Aorta (tissue), 5 donors: ENCODE measurements around the gene UGT2A2. TPM values are rescaled to one million over a fixed set of nuclear protein-coding genes. Genes with fewer than 3 reads are reported as not detected.
"Not testable (repeated sequence)": the region's sequence is repeated elsewhere in the genome, so short reads cannot be mapped to it uniquely, and the experiment has no call there.

Source experiments
- ATAC-seq: fragments of 200-7000 bp; cut with Tn5 transposase; one replicate; pipeline ENCODE4 v1.9.1; 2022; ENCODE audit warnings: moderate library complexity; ENCODE audit not compliant: low FRiP score
- DNase-seq, 2 donors: peaks; one replicate each; pipeline ENCODE4 v3.0.0-alpha.2; 2020
- H3K27ac ChIP-seq, 2 donors: one replicate each; pipeline ENCODE4 v1.5.1; 2013; ENCODE audit warnings: low read length in 2 of 2, mild to moderate bottlenecking in 2 of 2, moderate library complexity in 2 of 2, control low read depth in 1 of 2, inconsistent platforms in 1 of 2, low read depth in 1 of 2
- H3K27me3 ChIP-seq, 2 donors: one replicate each; pipeline ENCODE4 v1.6.1; 2013; ENCODE audit warnings: control low read depth in 1 of 2, low read length in 1 of 2, mild to moderate bottlenecking in 1 of 2, moderate library complexity in 1 of 2; ENCODE audit not compliant: insufficient read depth in 2 of 2, control insufficient read depth in 1 of 2
- H3K36me3 ChIP-seq, 2 donors: one replicate each; pipeline ENCODE4 v1.6.1; 2013; ENCODE audit warnings: control low read depth in 1 of 2, low read length in 1 of 2, mild to moderate bottlenecking in 1 of 2; ENCODE audit not compliant: insufficient read depth in 2 of 2, control insufficient read depth in 1 of 2
- H3K4me1 ChIP-seq, 2 donors: one replicate each; pipeline ENCODE4 v1.6.1; 2013; ENCODE audit warnings: low read length in 2 of 2, control low read depth in 1 of 2, mild to moderate bottlenecking in 1 of 2, moderate library complexity in 1 of 2; ENCODE audit not compliant: insufficient read depth in 2 of 2, control insufficient read depth in 1 of 2
- H3K4me3 ChIP-seq, 2 donors: one replicate each; pipeline ENCODE4 v1.5.1; 2013; ENCODE audit warnings: low read length in 2 of 2, control low read depth in 1 of 2, mild to moderate bottlenecking in 1 of 2
- H3K9me3 ChIP-seq: one replicate; pipeline ENCODE4 v1.6.1; 2013; ENCODE audit warnings: mild to moderate bottlenecking, low read length; ENCODE audit not compliant: control insufficient read depth
- WGBS, 2 donors: extraction: QIAGEN DNeasy Blood & Tissue Kit; methylation state at CpG; one replicate each; pipeline ENCODE4 v1.1.7; 2013; 5-methylcytosine and 5-hydroxymethylcytosine counted together
- intact Hi-C, 2 donors: fragments of 100-400 bp; cut with DNase I; formaldehyde crosslinking; loops; one replicate each; pipeline versions ENCODE4 v1.14.2 to v1.15.0; 2022
- long read RNA-seq, 2 donors: library from polyadenylated mRNA; unstranded; transcript quantifications; one replicate each; pipeline ENCODE4 v2.0.0, GENCODE V29; 2020 to 2021
- polyA plus RNA-seq, 2 donors: library from polyadenylated mRNA; stranded (reverse); fragments of 200-250 nt; gene quantifications; one replicate each; pipeline ENCODE4 v1.2.3, GENCODE V29; 2013
- total RNA-seq, 2 donors: library from RNA; stranded (reverse); fragmentation: NEBNext Ultra II Directional; extraction: Animal tissue kit (Norgen Biotek cat#: 25700); gene quantifications; one replicate each; pipeline ENCODE4 v1.2.1, GENCODE V29; 2021
- donor health status: healthy with polysubstance abuse.
- donor health status: Bipolar disorder and iron deficiency.
- donor health status: DM: no; HTN: no; CAD: no.
- donor health status: DM: no; HTN: no; CAD: no.
- donor health status: DM: yes; HTN: yes; CAD: no.

The UGT2A2 gene
- not detected for total RNA-seq
- polyA plus RNA-seq: not detected
- long read RNA-seq, donor 1: 0 reads
- long read RNA-seq, donor 2: 0 reads

DNA sequence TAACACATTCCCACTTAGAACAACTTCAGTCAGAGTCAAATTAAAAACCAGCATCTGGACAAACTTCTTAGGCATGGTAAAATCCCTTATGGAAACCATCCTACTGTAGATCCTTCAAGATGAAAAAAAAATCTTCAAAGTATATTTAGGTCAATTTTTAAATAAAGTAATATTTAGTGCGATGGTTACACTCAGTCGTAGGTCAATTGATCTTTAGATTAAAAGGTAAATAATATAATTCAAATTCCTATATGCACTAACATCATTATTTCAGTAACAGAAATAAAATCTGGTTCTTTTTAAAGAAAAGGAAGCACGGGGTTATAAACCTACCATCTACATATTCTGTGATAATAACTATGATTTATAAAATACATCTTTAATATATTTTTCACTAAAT is at the start of gene UGT2A2:
Gene UGT2A2 (minus strand): TSS at position 101 of the 400 bp plus-strand sequence. CDS start 2 bp downstream, at position 99.
- intact Hi-C loops: no loop called here
- no peak within 1 kb of the TSS for H3K4me3 ChIP-seq
- no peak within 1 kb of the TSS for H3K27ac ChIP-seq
- H3K27me3 ChIP-seq: no peaks in the 10 kb centered on the region
- H3K36me3 ChIP-seq: no peaks in the 10 kb centered on the region
- WGBS, 2 donors: 93 to 95% methylated on average over 3 of the region's 3 CpGs
- ATAC-seq: no peak
- H3K4me1 ChIP-seq: no peaks in the 10 kb centered on the region
- DNase-seq: no peak
- no peaks in the 10 kb centered on the region for H3K9me3 ChIP-seq

DNA sequence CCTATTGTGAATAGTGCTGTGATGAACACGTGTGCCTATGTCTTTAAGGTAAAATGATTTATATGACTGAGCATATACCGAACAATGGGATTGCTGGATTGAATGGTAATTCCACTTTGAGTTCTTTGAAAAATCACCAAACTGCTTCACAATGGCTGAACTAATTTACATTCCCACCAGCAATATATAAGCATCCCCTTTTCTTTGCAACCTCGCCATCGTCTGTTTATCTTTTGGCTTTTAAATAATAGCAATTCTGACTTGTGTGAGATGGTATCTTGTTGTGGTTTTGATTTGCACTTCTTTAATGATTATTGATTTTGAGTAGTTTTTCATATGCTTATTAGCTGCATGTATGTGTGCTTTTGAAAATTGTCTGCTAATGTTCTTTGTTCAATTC is 45.4 kb upstream of the UGT2A2 start:
- intact Hi-C loops: loop anchor here in 1 of 2 donors (5.0 kb wide), 1 partner anchor 197 kb away; no protein-coding TSS in a partner anchor

DNA sequence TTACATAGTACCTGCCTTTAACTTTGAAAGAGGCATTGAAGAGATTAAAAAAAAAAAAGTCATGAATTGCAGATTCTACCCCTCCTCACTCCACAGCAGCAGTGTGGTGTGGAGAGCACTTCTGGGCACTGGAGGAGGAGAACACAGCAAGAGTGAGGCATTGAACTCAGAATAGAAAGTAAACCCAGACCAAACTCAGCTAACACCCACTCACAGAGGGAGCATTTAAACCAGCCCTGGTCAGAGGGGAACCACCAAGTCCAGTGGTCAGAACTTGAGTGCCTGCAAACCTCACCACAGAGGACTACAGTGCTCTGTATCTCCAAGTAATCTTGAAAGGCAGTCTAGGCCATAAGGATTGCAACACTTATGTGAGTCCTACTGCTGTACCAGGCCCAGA is 29.2 kb upstream of the UGT2A2 start:
- Histone ChIP-seq H3K36me3 (no peaks in the 10 kb centered on the region), H3K9me3 (no peaks in the 10 kb centered on the region), H3K27ac (no peak overlapping the region), H3K4me1 (no peaks in the 10 kb centered on the region), H3K27me3 (no peaks in the 10 kb centered on the region), H3K4me3 (no peak overlapping the region)
- intact Hi-C loops: no loop called here
- ATAC-seq (peak; percentile 26), DNase-seq (no peak)

More for the DNA sequence above, 45.4 kb upstream of the UGT2A2 start:
- no peaks in the 10 kb centered on the region for H3K4me1 ChIP-seq
- H3K36me3 ChIP-seq: no peaks in the 10 kb centered on the region
- no peak for ATAC-seq
- no peak overlapping the region for H3K27ac ChIP-seq
- H3K27me3 ChIP-seq: no peaks in the 10 kb centered on the region
- no peak overlapping the region for H3K4me3 ChIP-seq
- DNase-seq: no peak
- no peaks in the 10 kb centered on the region for H3K9me3 ChIP-seq
- WGBS, 2 donors: 72 to 73% methylated on average over 4 of the region's 4 CpGs

DNA sequence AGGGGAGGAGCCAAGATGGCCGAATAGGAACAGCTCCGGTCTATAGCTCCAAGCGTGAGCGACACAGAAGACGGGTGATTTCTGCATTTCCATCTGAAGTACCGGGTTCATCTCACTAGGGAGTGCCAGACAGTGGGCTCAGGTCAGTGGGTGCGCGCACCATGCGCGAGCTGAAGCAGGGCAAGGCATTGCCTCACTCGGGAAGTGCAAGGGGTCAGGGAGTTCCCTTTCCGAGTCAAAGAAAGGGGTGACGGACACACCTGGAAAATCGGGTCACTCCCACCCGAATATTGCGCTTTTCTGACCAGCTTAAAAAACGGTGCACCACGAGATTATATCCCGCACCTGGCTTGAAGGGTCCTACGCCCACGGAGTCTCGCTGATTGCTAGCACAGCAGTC is 24.6 kb upstream of the UGT2A2 start:
- H3K27ac ChIP-seq, H3K36me3 ChIP-seq, H3K9me3 ChIP-seq, DNase-seq, ATAC-seq, H3K4me1 ChIP-seq, intact Hi-C loops, H3K4me3 ChIP-seq, H3K27me3 ChIP-seq: not testable (repeated sequence)
- 93 to 95% methylated on average over 22 of the region's 22 CpGs for WGBS, 2 donors

DNA sequence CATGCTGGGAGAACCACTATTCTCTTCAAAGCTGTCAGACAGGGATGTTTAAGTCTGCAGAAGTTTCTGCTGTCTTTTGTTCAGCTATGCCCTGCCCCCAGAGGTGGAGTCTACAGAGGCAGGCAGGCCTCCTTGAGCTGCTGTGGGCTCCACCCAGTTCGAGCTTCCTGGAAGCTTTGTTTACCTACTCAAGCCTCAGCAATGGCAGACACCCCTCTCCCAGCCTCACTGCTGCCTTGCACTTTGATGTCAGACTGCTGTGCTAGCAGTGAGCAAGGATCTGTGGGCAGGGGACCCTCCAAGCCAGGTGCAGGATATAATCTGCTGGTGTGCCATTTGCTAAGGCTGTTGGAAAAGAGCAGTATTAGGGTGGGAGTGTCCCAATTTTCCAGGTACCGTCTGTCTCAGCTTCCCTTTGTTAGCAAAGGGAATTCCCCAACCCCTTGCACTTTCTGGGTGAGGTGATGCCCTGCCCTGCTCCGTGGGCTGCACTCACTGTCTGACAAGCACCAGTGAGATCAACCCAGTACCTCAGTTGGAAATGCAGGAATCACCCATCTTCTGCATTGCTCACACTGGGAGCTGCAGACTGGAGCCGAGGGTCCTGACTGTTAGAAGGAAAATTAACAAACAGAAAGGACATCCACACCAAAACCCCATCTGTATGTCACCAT is 21.8 kb upstream of the UGT2A2 start:
- H3K4me3 ChIP-seq, DNase-seq, intact Hi-C loops, H3K4me1 ChIP-seq, H3K9me3 ChIP-seq, ATAC-seq, H3K36me3 ChIP-seq, H3K27me3 ChIP-seq, H3K27ac ChIP-seq: not testable (repeated sequence)
- WGBS, 2 donors: 75 to 76% methylated on average over 4 of the region's 4 CpGs

DNA sequence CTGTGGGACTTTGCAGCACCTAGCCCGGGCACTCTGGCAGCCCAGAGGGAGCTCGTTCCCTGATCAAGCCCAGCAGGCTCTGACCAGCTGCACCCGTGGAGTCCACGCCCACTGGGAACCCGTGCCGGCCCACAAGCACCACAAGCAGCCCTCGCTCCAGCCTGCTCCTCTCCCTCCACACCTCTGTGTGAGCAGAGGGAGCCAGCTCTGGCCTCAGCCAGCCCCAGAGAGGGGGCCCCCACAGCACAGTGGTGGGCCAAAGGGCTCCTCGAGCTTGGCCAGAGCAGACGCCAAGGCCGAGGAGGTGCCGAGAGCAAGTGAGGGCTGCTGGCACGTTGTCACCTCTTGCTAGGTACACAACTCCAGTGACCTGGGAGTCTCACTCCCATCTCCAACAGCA is 18.7 kb upstream of the UGT2A2 start:
- intact Hi-C loops: no loop called here

DNA sequence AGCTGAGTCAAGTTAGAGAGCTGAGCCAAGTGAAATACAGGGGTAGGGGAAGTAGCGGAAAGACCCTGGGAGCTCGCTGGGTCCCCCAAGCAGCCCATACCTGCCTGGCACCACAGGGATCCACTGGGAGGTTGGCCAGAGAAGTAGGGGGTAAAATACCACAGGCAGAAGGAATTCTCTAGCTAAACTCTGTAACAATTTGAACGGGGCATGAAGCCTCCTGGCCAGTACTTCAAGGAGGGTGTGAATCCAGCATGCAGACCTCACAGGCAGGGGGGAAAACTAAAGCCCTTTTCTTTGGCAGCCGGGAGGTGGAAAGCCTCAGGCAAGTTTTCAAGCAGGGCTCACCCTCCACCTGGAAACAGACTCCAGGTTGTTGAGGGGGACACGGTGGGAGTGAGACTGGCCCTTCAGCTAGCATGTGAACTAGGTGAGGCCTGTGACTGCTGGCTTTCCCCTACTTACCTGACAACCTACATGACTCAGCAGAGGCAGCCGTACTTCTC is 17.3 kb upstream of the UGT2A2 start:
- 51 to 62% methylated on average over 6 of the region's 6 CpGs for WGBS, 2 donors
- DNase-seq (no peak), ATAC-seq (no peak)
- Histone ChIP-seq H3K4me1 (no peaks in the 10 kb centered on the region), H3K9me3 (peaks cover 2% of the 10 kb centered on the region), H3K27me3 (no peaks in the 10 kb centered on the region), H3K36me3 (no peaks in the 10 kb centered on the region), H3K4me3 (no peak overlapping the region), H3K27ac (no peak overlapping the region)
- intact Hi-C loops: no loop called here

More for the DNA sequence above, 18.7 kb upstream of the UGT2A2 start:
- H3K27me3 ChIP-seq: no peaks in the 10 kb centered on the region
- WGBS, 2 donors: 90% methylated on average over 12 of the region's 12 CpGs
- no peak overlapping the region for H3K4me3 ChIP-seq
- no peak overlapping the region for H3K27ac ChIP-seq
- DNase-seq (peak in 1 of 2 donors; percentile 67), ATAC-seq (no peak)
- H3K9me3 ChIP-seq: peaks cover 2% of the 10 kb centered on the region
- no peaks in the 10 kb centered on the region for H3K36me3 ChIP-seq
- no peaks in the 10 kb centered on the region for H3K4me1 ChIP-seq

DNA sequence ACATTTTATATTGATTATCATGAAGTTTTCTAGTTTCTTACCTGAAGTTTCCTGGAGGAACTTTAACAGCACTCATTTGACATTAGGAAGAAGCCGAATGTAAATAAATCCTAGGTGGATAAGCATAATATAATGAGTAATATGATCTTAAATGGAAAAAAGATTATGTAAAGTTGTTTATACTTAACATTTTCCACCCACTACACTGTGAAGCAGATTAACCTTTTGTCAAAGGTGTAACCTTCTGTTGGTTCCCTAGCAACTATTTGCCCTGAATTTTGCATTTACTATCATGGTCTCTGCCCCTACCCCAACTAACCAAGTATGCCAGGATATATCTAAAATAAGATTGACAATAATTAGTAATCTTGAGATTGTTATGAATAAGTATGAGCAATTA is 13.7 kb upstream of the UGT2A2 start, which contains the start of gene UGT2A1:
Gene UGT2A1 (minus strand): TSS at position 101 of the 400 bp plus-strand sequence. CDS start 5,603 bp downstream, outside the sequence.
- DNase-seq: no peak
- Histone ChIP-seq H3K9me3 (no peaks in the 10 kb centered on the region), H3K4me3 (no peak within 1 kb of the TSS), H3K27me3 (no peaks in the 10 kb centered on the region), H3K4me1 (no peaks in the 10 kb centered on the region), H3K27ac (no peak within 1 kb of the TSS), H3K36me3 (no peaks in the 10 kb centered on the region)
- 92 to 96% methylated on average over 1 of the region's 1 CpG for WGBS, 2 donors
- ATAC-seq: no peak
- intact Hi-C loops: no loop called here

DNA sequence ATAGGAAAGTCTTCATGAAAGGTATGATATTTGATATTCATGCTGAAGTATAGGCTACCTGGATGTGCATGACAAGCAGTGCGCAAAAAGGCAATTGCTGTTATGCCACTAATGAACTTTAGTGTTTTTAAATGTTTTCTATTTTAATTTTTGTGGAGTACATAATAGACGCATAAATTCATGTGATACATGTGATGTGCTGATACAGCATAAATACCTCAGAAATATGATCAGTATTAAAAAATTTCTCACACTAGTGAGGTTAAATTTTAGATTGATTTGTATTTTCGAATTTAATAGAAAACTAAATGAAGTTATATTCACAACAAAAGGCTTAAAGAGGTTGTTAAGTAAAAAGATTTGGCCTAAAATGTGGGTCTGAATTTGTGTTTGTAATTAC is 11.4 kb upstream of the UGT2A2 start:
- H3K36me3 ChIP-seq: no peaks in the 10 kb centered on the region
- DNase-seq: no peak
- no peaks in the 10 kb centered on the region for H3K4me1 ChIP-seq
- H3K27ac ChIP-seq: no peak overlapping the region
- no peaks in the 10 kb centered on the region for H3K27me3 ChIP-seq
- H3K9me3 ChIP-seq: no peaks in the 10 kb centered on the region
- H3K4me3 ChIP-seq: no peak overlapping the region
- 55 to 74% methylated on average over 3 of the region's 3 CpGs for WGBS, 2 donors
- intact Hi-C loops: no loop called here
- no peak for ATAC-seq
